H9 (cell line): ENCODE results near the gene PREB. TPM values are rescaled to one million over a fixed set of nuclear protein-coding genes. Genes with fewer than 3 reads are reported as not detected.

Experiments used
- DNase-seq: peaks from one replicate; pipeline ENCODE4 v3.0.0-alpha.2; 2017
- H2AFZ ChIP-seq: one replicate; pipeline ENCODE4 v1.6.1; 2013; ENCODE audit warnings: mild to moderate bottlenecking, low read length, control low read depth, moderate library complexity
- H2AK5ac ChIP-seq: 2 replicates; pipeline ENCODE4 v1.6.1; 2013; ENCODE audit warnings: low read length, control low read depth, mixed read lengths; ENCODE audit not compliant: insufficient read length
- H2BK120ac ChIP-seq: one replicate; pipeline ENCODE4 v1.6.1; 2013; ENCODE audit warnings: low read depth, mild to moderate bottlenecking, low read length, control low read depth, inconsistent platforms; ENCODE audit not compliant: poor library complexity, severe bottlenecking
- H2BK12ac ChIP-seq: 2 replicates; pipeline ENCODE4 v1.6.1; 2013; ENCODE audit warnings: low read length, control low read depth, mixed read lengths, low read depth; ENCODE audit not compliant: insufficient read length
- H2BK15ac ChIP-seq: 2 replicates; pipeline ENCODE4 v1.6.1; 2013; ENCODE audit warnings: low read depth, low read length, control low read depth
- H2BK20ac ChIP-seq: one replicate; pipeline ENCODE4 v1.6.1; 2013; ENCODE audit warnings: low read depth, mild to moderate bottlenecking, low read length, control low read depth, inconsistent platforms; ENCODE audit not compliant: poor library complexity, severe bottlenecking
- H2BK5ac ChIP-seq: 2 replicates; pipeline ENCODE4 v1.6.1; 2013; ENCODE audit warnings: low read length, control low read depth, mixed read lengths; ENCODE audit not compliant: insufficient read length
- H3K14ac ChIP-seq: 2 replicates; pipeline ENCODE4 v1.6.1; 2013; ENCODE audit warnings: low read length, control low read depth; ENCODE audit not compliant: insufficient read depth
- H3K18ac ChIP-seq: 2 replicates; pipeline ENCODE4 v1.6.1; 2013; ENCODE audit warnings: low read depth, mild to moderate bottlenecking, mixed read lengths, low read length, control low read depth; ENCODE audit not compliant: insufficient read length
- H3K23ac ChIP-seq: 2 replicates; pipeline ENCODE4 v1.6.1; 2013; ENCODE audit warnings: low read length, control low read depth, mixed read lengths, low read depth; ENCODE audit not compliant: insufficient read length
- H3K23me2 ChIP-seq: 2 replicates; pipeline ENCODE4 v1.6.1; 2013; ENCODE audit warnings: low read depth, mild to moderate bottlenecking, mixed read lengths, low read length, control low read depth; ENCODE audit not compliant: insufficient read length, poor library complexity, severe bottlenecking
- H3K27ac ChIP-seq: 2 replicates; pipeline ENCODE4 v1.5.1; 2013; ENCODE audit warnings: low read length, control low read depth, mixed read lengths, low read depth; ENCODE audit not compliant: insufficient read length
- H3K27me3 ChIP-seq: 2 replicates; pipeline ENCODE4 v1.6.1; 2013; ENCODE audit warnings: low read length, control low read depth, inconsistent platforms; ENCODE audit not compliant: insufficient read depth
- H3K4ac ChIP-seq: 2 replicates; pipeline ENCODE4 v1.6.1; 2013; ENCODE audit warnings: low read depth, mild to moderate bottlenecking, control low read depth, inconsistent platforms, low read length, moderate library complexity
- H3K4me1 ChIP-seq: 2 replicates; pipeline ENCODE4 v1.6.1; 2013; ENCODE audit warnings: low read length, control low read depth, inconsistent platforms; ENCODE audit not compliant: insufficient read depth
- H3K4me2 ChIP-seq: 2 replicates; pipeline ENCODE4 v1.6.1; 2013; ENCODE audit warnings: low read length, control low read depth, mixed read lengths; ENCODE audit not compliant: insufficient read length, insufficient read depth
- H3K56ac ChIP-seq: 2 replicates; pipeline ENCODE4 v1.6.1; 2013; ENCODE audit warnings: low read depth, mild to moderate bottlenecking, mixed read lengths, low read length, control low read depth; ENCODE audit not compliant: insufficient read length
- H3K79me1 ChIP-seq: 2 replicates; pipeline ENCODE4 v1.6.1; 2013; ENCODE audit warnings: low read depth, mild to moderate bottlenecking, moderate library complexity, low read length, control low read depth, inconsistent platforms; ENCODE audit not compliant: insufficient read depth, poor library complexity, severe bottlenecking
- H3K79me2 ChIP-seq: 2 replicates; pipeline ENCODE4 v1.6.1; 2013; ENCODE audit warnings: low read length, control low read depth, inconsistent platforms; ENCODE audit not compliant: insufficient read depth
- H3K9ac ChIP-seq: 2 replicates; pipeline ENCODE4 v1.6.1; 2013; ENCODE audit warnings: low read length, control low read depth, mixed read lengths; ENCODE audit not compliant: insufficient read length; ENCODE audit errors: extremely low read depth
- H3K9me3 ChIP-seq: one replicate; pipeline ENCODE4 v1.6.1; 2013; ENCODE audit warnings: low read depth, low read length, inconsistent platforms; ENCODE audit not compliant: control insufficient read depth
- H3T11ph ChIP-seq: one replicate; pipeline ENCODE4 v1.6.1; 2013; ENCODE audit warnings: mild to moderate bottlenecking, low read length, control low read depth, inconsistent platforms
- H4K20me1 ChIP-seq: one replicate; pipeline ENCODE4 v1.6.1; 2013; ENCODE audit not compliant: control insufficient read depth, insufficient read length, insufficient read depth
- H4K5ac ChIP-seq: 2 replicates; pipeline ENCODE4 v1.6.1; 2013; ENCODE audit warnings: low read depth, mild to moderate bottlenecking, mixed read lengths, low read length, control low read depth; ENCODE audit not compliant: insufficient read length
- H4K8ac ChIP-seq: replicated peaks from 2 replicates; pipeline ENCODE4 v1.6.1; 2013; ENCODE audit warnings: low read length, control low read depth, mixed read lengths, low read depth; ENCODE audit not compliant: insufficient read length
- H4K91ac ChIP-seq: 2 replicates; pipeline ENCODE4 v1.6.1; 2013; ENCODE audit warnings: low read depth, mild to moderate bottlenecking, moderate library complexity, mixed read lengths, low read length, control low read depth; ENCODE audit not compliant: insufficient read length
- H3K27ac Mint-ChIP-seq, 3 experiments: 2 replicates in 2 of 3; 3 replicates in 1 of 3; pipeline ENCODE4 v1.8.0; 2020 to 2021; ENCODE audit warnings: mixed read lengths in 3 of 3, mild to moderate bottlenecking in 1 of 3, moderate library complexity in 1 of 3
- H3K27me3 Mint-ChIP-seq: 2 replicates; pipeline ENCODE4 v1.8.0; 2021; ENCODE audit warnings: low read depth, mild to moderate bottlenecking, moderate library complexity, mixed read lengths
- H3K36me3 Mint-ChIP-seq, 3 experiments: 2 replicates in 2 of 3; 3 replicates in 1 of 3; pipeline ENCODE4 v1.8.0; 2020 to 2021; ENCODE audit warnings: low read depth in 3 of 3, mixed read lengths in 3 of 3; ENCODE audit not compliant: insufficient read depth in 1 of 3
- H3K4me1 Mint-ChIP-seq, 2 experiments: 2 replicates each; pipeline ENCODE4 v1.8.0; 2020; ENCODE audit warnings: mixed read lengths in 2 of 2
- H3K4me3 Mint-ChIP-seq, 2 experiments: 2 replicates in 1 of 2; 3 replicates in 1 of 2; pipeline ENCODE4 v1.8.0; 2020 to 2021; ENCODE audit warnings: mild to moderate bottlenecking in 2 of 2, mixed read lengths in 2 of 2, moderate library complexity in 1 of 2
- H3K9me3 Mint-ChIP-seq, 2 experiments: 2 replicates in 1 of 2; 3 replicates in 1 of 2; pipeline ENCODE4 v1.8.0; 2020; ENCODE audit warnings: mild to moderate bottlenecking in 2 of 2, mixed read lengths in 2 of 2, moderate library complexity in 1 of 2
- CTCF ChIP-seq: fragments of 200-600 bp; sonication (generic); conservative IDR thresholded peaks from 3 replicates; pipeline ENCODE4 v1.8.0; 2021; ENCODE audit warnings: antibody characterized with exemption, mild to moderate bottlenecking
- WGBS: extraction: QIAGEN DNeasy Blood & Tissue Kit; methylation state at CpG from one replicate; pipeline ENCODE4 v1.1.7; 2013; ENCODE audit warnings: missing lambda C conversion rate, low lambda C conversion rate, mixed read lengths; ENCODE audit not compliant: insufficient read length; ENCODE audit errors: extremely low coverage; 5-methylcytosine and 5-hydroxymethylcytosine counted together
- total RNA-seq: library from RNA; stranded (reverse); gene quantifications from 2 replicates; pipeline ENCODE4 v1.2.1, GENCODE V29; 2021

PREB gene
- total RNA-seq, 1 experiment from 2014 or later = 43.6 TPM

GRCh38 chr2:27127883-27128667 is 6.4 kb downstream of the PREB start:
- H2BK12ac ChIP-seq = no peak overlapping the region
- no peak overlapping the region for H3K18ac ChIP-seq
- Mint-ChIP-seq H3K27me3 (peaks cover 11% of the 10 kb centered on the region), H3K36me3 (peaks cover 8 to 35% (median 31%) of the 10 kb centered on the region in 3 experiments), H3K9me3 (no peaks in the 10 kb centered on the region), H3K27ac (no peak overlapping the region), H3K4me1 (peaks cover 8 to 13% of the 10 kb centered on the region in 2 experiments), H3K4me3 (no peak overlapping the region)
- no peak for DNase-seq
- no peak overlapping the region for H3K56ac ChIP-seq
- no peak for TF ChIP-seq CTCF
- WGBS = no CpG with 5 or more reads among the region's 9 CpGs
- no peak overlapping the region for H2BK120ac ChIP-seq
- no peak overlapping the region for H3K4me2 ChIP-seq
- H3K23ac ChIP-seq = no peak overlapping the region
- H3K27me3 ChIP-seq = peaks cover 2% of the 10 kb centered on the region; the same call in 1 of the 2 replicates
- H3T11ph ChIP-seq = no peak overlapping the region
- H4K5ac ChIP-seq = no peak overlapping the region
- peaks cover 4% of the 10 kb centered on the region for H3K23me2 ChIP-seq
- peaks cover 4% of the 10 kb centered on the region for H3K79me1 ChIP-seq
- no peak overlapping the region for H3K27ac ChIP-seq
- H4K20me1 ChIP-seq = peaks cover 2% of the 10 kb centered on the region
- no peak overlapping the region for H2AK5ac ChIP-seq
- no peak overlapping the region for H3K14ac ChIP-seq
- no peaks in the 10 kb centered on the region for H3K9me3 ChIP-seq
- H3K4me1 ChIP-seq = no peaks in the 10 kb centered on the region; the same call in 1 of the 2 replicates
- no peak overlapping the region for H3K4ac ChIP-seq
- H2BK15ac ChIP-seq = no peak overlapping the region
- no peaks in the 10 kb centered on the region for H3K79me2 ChIP-seq
- no peak overlapping the region for H2BK20ac ChIP-seq
- H4K8ac ChIP-seq = no peak overlapping the region
- H3K9ac ChIP-seq = no peak overlapping the region
- H4K91ac ChIP-seq = no peak overlapping the region
- H2AFZ ChIP-seq = no peak overlapping the region
- no peak overlapping the region for H2BK5ac ChIP-seq
